Effector CD8-positive, alpha-beta T cell (primary cell): Measurements from ENCODE around the gene DNASE1L3.
A peak's percentile ranks its signal among the peaks of the same experiment; 100 is the strongest.
"Not testable (repeated sequence)": the region's sequence is repeated elsewhere in the genome, so short reads cannot be mapped to it uniquely, and the experiment has no call there.

ENCODE experiments used
- DNase-seq: peaks from one replicate; lab custom pipeline; 2025; lab: John Stamatoyannopoulos, UW
- total RNA-seq, 4 experiments: gene quantifications; one replicate each; lab custom pipeline; 2026; lab: John Stamatoyannopoulos, UW

Gene DNASE1L3
- total RNA-seq = 0 reads per million in 4 experiments

DNA sequence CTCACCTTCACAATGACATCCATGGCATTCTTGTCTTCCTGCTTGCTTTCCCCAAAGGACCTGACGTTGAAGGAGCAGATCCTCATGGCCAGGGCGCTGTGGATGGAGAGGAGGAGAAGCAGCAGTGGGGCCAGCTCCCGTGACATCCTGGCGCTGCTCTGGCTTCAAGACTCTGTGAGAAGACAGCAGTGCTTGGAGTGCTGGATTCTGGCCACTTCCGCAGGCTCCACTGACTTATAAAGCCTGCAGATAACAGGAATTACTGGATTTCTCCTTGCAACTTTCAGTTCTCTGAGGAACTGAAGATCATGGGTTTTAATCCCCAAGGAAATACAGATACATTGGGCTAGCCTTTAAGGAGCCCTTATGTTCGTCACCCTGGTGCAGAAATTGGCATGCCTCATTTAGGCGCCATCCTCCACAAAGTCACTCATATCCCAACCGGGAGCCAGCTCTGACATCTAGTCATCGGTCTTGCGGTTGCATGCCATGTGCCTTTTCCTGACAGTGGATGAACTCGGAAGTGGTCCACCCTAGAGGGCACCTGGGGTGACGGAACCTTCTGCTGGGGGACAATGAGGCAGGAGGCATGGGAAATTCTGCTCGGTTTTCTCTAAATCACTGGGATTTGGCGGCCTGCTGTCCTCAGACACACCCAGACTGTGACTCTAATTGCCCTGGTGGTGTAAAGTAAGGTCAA, at the start of gene DNASE1L3:
DNASE1L3 (minus strand) TSS at position 212 of the 700 bp plus-strand sequence; CDS start at position 146, 66 bp downstream.
- no peak for DNase-seq

- no peak for DNase-seq
Measured at GRCh38 chr3:58260261-58260731, 49.5 kb upstream of the DNASE1L3 start.

- no peak for DNase-seq
Measured at GRCh38 chr3:58258392-58259055, 47.8 kb upstream of the DNASE1L3 start.

- DNase-seq = no peak
Measured at GRCh38 chr3:58256511-58256910, 45.7 kb upstream of the DNASE1L3 start.

DNA sequence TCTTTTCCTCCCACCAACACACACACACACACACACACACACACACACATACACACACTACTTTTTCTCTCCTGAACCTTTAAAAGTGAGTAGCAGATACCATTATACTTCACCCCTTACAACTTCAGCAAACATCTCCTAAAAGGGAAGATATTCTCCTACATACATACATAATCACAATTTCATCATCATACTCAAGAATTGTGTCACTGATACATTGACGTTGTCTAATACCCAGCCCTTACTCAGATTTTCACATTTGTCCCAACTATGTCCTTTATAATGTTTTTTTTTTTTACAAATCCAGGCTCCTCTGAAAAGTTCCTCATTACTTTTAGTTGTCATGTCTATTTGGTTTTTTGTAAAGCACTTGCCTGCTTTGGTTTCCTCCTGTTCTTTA, 45.3 kb upstream of the DNASE1L3 start:
- DNase-seq = no peak

- no peak for DNase-seq
Measured at GRCh38 chr3:58254144-58254543, 43.4 kb upstream of the DNASE1L3 start.

- no peak for DNase-seq
Measured at GRCh38 chr3:58251631-58252035, 40.9 kb upstream of the DNASE1L3 start.

DNA sequence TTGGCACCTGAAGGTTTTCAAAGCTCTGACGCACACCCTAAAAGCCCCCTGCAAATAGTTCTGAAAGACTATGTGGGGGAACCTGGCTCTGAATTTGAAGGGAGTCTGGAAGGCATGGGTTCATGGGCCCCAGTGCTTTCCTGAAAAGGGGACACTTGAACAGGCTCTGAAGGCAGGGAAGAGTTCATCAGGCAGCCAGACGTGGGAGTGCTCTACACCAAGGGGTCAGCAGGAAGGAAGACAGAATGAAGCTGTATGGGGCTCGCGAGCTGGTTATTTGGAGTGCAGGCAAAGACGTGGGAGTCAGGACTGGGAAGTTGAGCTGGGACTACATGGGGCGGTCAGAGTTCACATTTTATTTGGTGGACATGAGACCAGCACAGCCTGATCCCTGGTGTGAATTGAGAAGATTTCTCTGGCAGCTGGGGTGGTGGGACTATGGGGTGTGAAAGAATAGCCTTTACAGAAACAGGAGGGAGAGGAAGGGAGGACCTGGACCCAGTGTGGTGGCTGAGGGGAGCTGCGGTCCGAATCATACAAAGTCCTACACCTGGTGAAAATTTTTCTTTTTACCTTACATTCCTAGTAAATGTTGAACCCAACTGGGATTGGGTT, 39.4 kb upstream of the DNASE1L3 start:
- DNase-seq = no peak

DNA sequence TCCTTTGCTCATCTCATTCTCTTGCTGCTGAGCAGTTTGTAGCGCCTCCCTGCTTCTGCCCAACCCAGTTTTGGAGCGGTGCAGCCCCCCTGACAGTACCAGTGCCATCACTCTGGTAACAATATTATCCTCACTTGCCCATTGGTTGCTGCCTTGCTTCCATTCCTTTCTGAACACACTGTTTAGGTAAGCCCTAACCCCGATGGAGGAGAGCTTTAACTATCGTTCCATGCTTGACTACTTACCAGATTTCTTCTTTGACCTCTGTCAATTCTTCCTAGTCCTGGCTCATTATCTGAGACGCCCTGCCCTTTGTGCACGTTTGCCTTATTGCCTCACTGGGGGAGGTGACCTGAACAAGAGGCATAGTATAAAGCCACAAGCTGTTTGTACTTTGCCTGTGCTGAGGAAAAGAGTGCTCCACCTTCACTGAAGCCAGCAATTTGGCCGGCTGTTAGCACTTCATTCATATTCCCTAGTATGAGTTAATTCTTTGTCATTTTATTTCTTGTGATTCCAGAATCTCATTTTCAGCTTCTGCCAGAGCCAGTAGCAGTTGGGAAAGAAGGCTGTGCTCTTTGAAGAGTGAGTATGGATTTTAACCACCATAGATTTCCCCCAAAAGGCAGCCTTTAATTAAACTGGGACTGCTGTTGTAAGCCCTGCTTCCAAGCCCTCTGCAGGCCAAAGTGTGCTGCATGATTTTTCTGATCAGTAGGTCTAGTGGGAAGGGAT, 38.8 kb upstream of the DNASE1L3 start:
- DNase-seq = no peak

- DNase-seq = no peak
Measured at GRCh38 chr3:58246148-58247047, 35.6 kb upstream of the DNASE1L3 start.

DNA sequence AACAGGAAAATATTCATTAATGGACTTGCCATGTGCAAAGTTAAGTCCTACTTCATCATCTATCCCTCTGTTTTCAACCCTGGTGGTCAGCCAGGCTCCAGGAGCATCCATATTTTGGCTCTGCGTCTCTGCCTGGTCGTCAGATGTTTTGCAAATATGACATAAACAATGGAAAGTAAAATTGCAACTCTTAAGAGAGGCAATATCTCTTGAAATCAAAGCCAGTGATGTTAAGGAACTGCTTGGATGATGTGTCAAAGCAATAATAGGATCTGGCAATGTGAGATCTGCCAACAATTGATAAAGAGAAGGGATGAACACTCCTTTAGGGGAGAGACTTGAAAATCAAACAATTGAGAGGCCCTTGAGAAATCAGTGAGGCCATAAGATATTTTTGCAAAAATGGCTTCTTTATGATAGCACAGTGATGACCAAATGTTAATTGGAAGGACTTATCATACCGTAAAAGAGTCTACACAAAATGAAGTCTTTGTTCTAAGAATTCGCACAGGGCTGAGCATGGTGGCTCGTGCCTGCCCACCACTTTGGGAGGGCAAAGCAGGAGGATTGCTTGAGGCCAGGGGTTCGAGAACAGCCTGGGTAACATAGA, 33.3 kb upstream of the DNASE1L3 start:
- DNase-seq = no peak

DNA sequence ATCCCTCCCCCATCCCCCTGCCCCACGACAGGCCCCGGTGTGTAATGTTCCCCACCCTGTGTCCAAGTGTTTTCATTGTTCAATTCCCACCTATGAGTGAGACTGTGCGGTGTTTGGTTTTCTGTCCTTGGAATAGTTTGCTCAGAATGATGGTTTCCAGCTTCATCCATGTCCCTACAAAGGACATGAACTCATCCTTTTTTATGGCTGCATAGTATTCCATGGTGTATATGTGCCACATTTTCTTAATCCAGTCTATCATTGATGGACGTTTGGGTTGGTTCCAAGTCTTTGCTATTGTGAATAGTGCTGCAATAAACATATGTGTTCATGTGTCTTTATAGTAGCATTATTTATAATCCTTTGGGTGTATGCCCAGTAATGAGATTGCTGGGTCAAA, 32.1 kb upstream of the DNASE1L3 start:
- not testable (repeated sequence) for DNase-seq

DNA sequence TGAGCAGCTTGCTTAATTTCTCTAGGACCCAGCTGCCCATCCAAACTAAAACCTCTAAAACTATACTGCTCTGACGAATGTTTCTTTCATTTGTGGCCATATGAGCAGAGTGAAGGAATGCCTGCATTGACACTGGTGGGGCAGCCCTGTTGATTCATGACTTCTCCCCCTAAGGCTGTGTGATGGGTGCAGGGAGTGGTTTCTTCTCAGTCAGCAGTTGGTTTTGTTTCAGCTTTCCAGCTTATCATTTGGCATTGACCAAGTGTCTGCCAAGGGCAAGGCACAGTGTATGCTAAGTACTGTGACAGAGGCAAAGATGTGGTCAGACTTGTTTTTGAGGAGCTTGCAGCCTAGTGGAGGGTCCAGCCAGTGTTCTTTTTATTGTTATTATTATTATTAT, 31.6 kb upstream of the DNASE1L3 start:
- DNase-seq = no peak

GRCh38 chr3:58241306-58242044, 30.7 kb upstream of the DNASE1L3 start:
- DNase-seq = no peak

GRCh38 chr3:58238830-58239229, 28.1 kb upstream of the DNASE1L3 start:
- DNase-seq = no peak

- DNase-seq = peak; percentile 49
Measured at GRCh38 chr3:58237941-58238681, 27.3 kb upstream of the DNASE1L3 start.

GRCh38 chr3:58237238-58237940, 26.6 kb upstream of the DNASE1L3 start, which contains the start of gene ABHD6:
TSS of gene ABHD6 (plus strand) at chr3:58237792. CDS start at chr3:58256587, 18,795 bp downstream.
- DNase-seq = peak; percentile 65

DNA sequence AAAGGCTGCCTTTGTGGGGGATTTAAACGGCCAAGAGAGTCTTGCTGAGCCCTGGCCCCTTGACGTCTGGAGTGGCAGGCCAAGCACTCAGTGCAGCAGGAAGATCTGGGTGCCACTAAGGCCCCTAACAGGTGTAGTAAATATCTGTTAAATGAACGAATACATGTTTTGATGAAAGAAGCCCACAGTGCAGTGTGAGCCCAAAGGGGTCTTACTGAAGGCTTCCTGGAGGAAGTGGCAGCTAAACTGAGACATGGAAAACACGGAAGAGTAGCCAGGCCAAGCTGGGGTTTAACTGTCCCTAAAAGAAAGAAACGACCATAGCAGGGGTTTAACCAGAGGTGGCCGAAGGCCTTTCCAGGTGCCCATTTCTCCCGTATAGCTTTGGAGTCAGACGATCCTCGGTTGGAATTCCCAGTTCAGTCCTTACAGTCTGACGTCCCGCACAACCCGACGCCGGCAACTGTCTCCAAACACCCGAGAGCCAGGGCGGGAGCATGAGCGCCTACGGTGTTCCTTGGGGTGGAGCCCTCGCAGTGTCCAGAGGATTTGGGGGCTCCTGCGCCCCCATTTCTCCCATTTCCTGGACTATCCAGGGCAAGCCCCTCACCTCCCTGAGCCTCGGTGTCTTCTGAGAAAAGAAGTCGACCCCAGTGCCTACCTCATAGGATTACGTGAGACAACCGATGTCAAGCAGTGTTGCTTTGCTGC, 25.9 kb upstream of the DNASE1L3 start:
- DNase-seq = no peak
